Lung (tissue), 12 donors: ENCODE data around the gene HSD3B7. TPM values are rescaled to one million over a fixed set of nuclear protein-coding genes. Genes with fewer than 3 reads are reported as not detected.

Experiments used
- ATAC-seq: fragments of 200-7000 bp; cut with Tn5 transposase; one replicate; pipeline ENCODE4 v1.9.1; 2020; ENCODE audit warnings: moderate number of reproducible peaks; ENCODE audit not compliant: insufficient read depth, low FRiP score
- DNase-seq, 3 donors: peaks; one replicate each; pipeline ENCODE4 v3.0.0-alpha.2; 2013 to 2017
- H3K27ac ChIP-seq, 2 donors: one replicate each; pipeline ENCODE4 v1.5.1; 2013; ENCODE audit warnings: mild to moderate bottlenecking in 2 of 2, moderate library complexity in 2 of 2, control low read depth in 1 of 2, inconsistent platforms in 1 of 2, low read depth in 1 of 2, low read length in 1 of 2
- H3K27me3 ChIP-seq, 3 donors: one replicate each; pipeline ENCODE4 v1.5.1; 2013; ENCODE audit warnings: low read length in 2 of 3; ENCODE audit not compliant: control insufficient read depth in 3 of 3, insufficient read depth in 3 of 3
- H3K36me3 ChIP-seq, 4 donors: one replicate each; pipeline ENCODE4 v1.5.1; 2013; ENCODE audit warnings: low read length in 4 of 4, mild to moderate bottlenecking in 1 of 4, moderate library complexity in 1 of 4; ENCODE audit not compliant: control insufficient read depth in 4 of 4, insufficient read depth in 4 of 4
- H3K4me1 ChIP-seq, 5 donors: one replicate each; pipeline ENCODE4 v1.5.1; 2013; ENCODE audit warnings: low read length in 5 of 5, mild to moderate bottlenecking in 2 of 5, moderate library complexity in 1 of 5; ENCODE audit not compliant: control insufficient read depth in 5 of 5, insufficient read depth in 5 of 5
- H3K4me3 ChIP-seq: one replicate; pipeline ENCODE4 v1.5.1; 2013; ENCODE audit warnings: mild to moderate bottlenecking, control low read depth, moderate library complexity
- H3K9ac ChIP-seq, 2 donors: one replicate each; pipeline ENCODE4 v1.5.1; 2013; ENCODE audit warnings: low read length in 2 of 2, control low read depth in 1 of 2; ENCODE audit not compliant: insufficient read depth in 1 of 2
- H3K9me3 ChIP-seq, 4 donors: one replicate each; pipeline ENCODE4 v1.5.1; 2013; ENCODE audit warnings: low read length in 3 of 4, mild to moderate bottlenecking in 1 of 4, moderate library complexity in 1 of 4; ENCODE audit not compliant: control insufficient read depth in 4 of 4, insufficient read depth in 3 of 4
- WGBS, 2 donors: extraction: QIAGEN DNeasy Blood & Tissue Kit; methylation state at CpG; one replicate each; pipeline ENCODE4 v1.1.7; 2013; 5-methylcytosine and 5-hydroxymethylcytosine counted together
- polyA plus RNA-seq, 2 donors: library from polyadenylated mRNA; stranded (reverse); fragments of 200-250 nt; gene quantifications; one replicate each; pipeline ENCODE4 v1.2.1, GENCODE V29; 2013
- total RNA-seq, 2 donors: library from RNA; depleted of rRNA in 1 of 2; stranded (reverse); fragments of >200 nt in 1 of 2; gene quantifications; one replicate each; pipeline ENCODE4 v1.2.1, GENCODE V29; 2014 to 2021
- TF ChIP-seq, protein P1 (sequence below): IDR thresholded peaks from 2 replicates; pipeline ENCODE4 v1.5.1; 2012; ENCODE audit warnings: mild to moderate bottlenecking; ENCODE audit errors: control extremely low read depth, extremely low read depth
- donor health status: control.
- donor health status: control.
- donor health status: Bipolar disorder and iron deficiency.
- donor health status: healthy.
- donor health status: DM: yes; HTN: yes; CAD: no.

The HSD3B7 gene
- total and polyA plus RNA-seq, 4 donors: 6.2 to 34.5 (median 20.7) TPM

- Histone ChIP-seq H3K9me3 (no peaks in the 10 kb centered on the region), H3K4me1 (no peaks in the 10 kb centered on the region), H3K27me3 (no peaks in the 10 kb centered on the region), H3K9ac (no peak overlapping the region), H3K36me3 (no peaks in the 10 kb centered on the region), H3K27ac (peak overlapping the region in 1 of 2 donors; percentile 43), H3K4me3 (no peak overlapping the region)
- DNase-seq (no peak), ATAC-seq (no peak)
- TF ChIP-seq, protein P1, sequence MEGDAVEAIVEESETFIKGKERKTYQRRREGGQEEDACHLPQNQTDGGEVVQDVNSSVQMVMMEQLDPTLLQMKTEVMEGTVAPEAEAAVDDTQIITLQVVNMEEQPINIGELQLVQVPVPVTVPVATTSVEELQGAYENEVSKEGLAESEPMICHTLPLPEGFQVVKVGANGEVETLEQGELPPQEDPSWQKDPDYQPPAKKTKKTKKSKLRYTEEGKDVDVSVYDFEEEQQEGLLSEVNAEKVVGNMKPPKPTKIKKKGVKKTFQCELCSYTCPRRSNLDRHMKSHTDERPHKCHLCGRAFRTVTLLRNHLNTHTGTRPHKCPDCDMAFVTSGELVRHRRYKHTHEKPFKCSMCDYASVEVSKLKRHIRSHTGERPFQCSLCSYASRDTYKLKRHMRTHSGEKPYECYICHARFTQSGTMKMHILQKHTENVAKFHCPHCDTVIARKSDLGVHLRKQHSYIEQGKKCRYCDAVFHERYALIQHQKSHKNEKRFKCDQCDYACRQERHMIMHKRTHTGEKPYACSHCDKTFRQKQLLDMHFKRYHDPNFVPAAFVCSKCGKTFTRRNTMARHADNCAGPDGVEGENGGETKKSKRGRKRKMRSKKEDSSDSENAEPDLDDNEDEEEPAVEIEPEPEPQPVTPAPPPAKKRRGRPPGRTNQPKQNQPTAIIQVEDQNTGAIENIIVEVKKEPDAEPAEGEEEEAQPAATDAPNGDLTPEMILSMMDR: no peak
- 60 to 73% methylated on average over 5 of the region's 5 CpGs for WGBS, 2 donors
Measured at GRCh38 chr16:31025339-31025738, 40.3 kb downstream of the HSD3B7 start.

DNA sequence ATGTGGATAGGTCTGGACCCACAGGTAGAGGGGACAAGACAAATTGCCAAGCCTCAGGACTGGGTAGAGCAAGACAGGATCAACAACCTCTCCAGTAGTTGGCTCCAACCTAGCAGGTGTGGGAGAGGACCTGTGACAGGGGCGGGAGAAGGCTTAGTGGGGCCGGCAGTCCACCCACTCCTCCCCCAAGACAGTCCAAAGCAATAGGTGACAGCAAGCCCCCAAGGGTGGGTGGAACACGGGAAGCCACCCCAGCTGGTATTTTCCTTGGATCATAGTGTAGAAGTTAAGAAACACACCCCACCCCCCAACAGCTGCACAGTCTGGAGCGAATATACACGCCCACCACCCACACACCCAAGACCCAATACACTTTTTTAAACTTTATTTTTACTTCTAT is 44.3 kb downstream of the HSD3B7 start:
- TF ChIP-seq, protein P1: no peak
- H3K9ac ChIP-seq: no peak overlapping the region
- 89 to 95% methylated on average over 5 of the region's 5 CpGs for WGBS, 2 donors
- H3K4me1 ChIP-seq: peaks cover under 1 to 9% (median 4%) of the 10 kb centered on the region in 5 donors
- H3K36me3 ChIP-seq: peaks cover 0 to 4% (median 0%) of the 10 kb centered on the region in 4 donors
- ATAC-seq (no peak), DNase-seq (no peak)
- H3K9me3 ChIP-seq: no peaks in the 10 kb centered on the region
- H3K27me3 ChIP-seq: no peaks in the 10 kb centered on the region
- H3K4me3 ChIP-seq: no peak overlapping the region
- no peak overlapping the region for H3K27ac ChIP-seq

DNA sequence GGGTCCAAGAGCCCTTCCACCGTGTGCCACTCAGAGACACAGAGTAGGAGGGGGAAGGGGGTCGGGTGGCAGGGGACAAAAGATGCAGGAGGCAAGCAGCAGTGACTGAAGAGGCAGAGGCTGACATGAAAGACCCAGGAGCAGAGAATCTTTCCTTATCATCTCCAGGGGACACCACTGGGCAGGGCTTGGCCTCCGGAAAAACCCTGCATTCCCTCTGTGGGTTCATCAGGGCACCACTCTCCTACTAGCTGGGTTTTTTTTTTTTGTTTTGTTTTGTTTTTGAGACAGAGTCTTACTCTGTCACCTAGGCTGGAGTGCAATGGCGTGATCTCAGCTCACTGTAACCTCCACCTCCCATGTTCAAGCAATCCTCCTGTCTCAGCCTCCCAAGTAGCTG is 46.3 kb downstream of the HSD3B7 start:
- no peak overlapping the region for H3K9ac ChIP-seq
- no peak overlapping the region for H3K27ac ChIP-seq
- peaks cover 0 to 9% (median 5%) of the 10 kb centered on the region in 4 donors for H3K36me3 ChIP-seq
- no peak overlapping the region for H3K4me3 ChIP-seq
- H3K4me1 ChIP-seq: peaks cover 4 to 12% (median 9%) of the 10 kb centered on the region in 5 donors
- 86 to 93% methylated on average over 4 of the region's 4 CpGs for WGBS, 2 donors
- ATAC-seq (no peak), DNase-seq (no peak)
- TF ChIP-seq, protein P1: no peak
- no peaks in the 10 kb centered on the region for H3K27me3 ChIP-seq
- H3K9me3 ChIP-seq: no peaks in the 10 kb centered on the region
